AG10803 (cell line): ENCODE measurements around the gene WDR59.
A peak's percentile ranks its signal among the peaks of the same experiment; 100 is the strongest.

Source experiments
- DNase-seq: peaks from one replicate; pipeline ENCODE4 v3.0.0; 2010; ENCODE audit warnings: low read depth
- H3K4me3 ChIP-seq: 2 replicates; pipeline ENCODE4 v1.5.1; 2011; ENCODE audit warnings: mild to moderate bottlenecking, low read length, control low read depth
- TF ChIP-seq, protein P1 (sequence below): conservative IDR thresholded peaks from 2 replicates; pipeline ENCODE4 v1.5.1; 2011; ENCODE audit warnings: mild to moderate bottlenecking, low read length, control low read depth, inconsistent platforms

Gene WDR59, protein sequence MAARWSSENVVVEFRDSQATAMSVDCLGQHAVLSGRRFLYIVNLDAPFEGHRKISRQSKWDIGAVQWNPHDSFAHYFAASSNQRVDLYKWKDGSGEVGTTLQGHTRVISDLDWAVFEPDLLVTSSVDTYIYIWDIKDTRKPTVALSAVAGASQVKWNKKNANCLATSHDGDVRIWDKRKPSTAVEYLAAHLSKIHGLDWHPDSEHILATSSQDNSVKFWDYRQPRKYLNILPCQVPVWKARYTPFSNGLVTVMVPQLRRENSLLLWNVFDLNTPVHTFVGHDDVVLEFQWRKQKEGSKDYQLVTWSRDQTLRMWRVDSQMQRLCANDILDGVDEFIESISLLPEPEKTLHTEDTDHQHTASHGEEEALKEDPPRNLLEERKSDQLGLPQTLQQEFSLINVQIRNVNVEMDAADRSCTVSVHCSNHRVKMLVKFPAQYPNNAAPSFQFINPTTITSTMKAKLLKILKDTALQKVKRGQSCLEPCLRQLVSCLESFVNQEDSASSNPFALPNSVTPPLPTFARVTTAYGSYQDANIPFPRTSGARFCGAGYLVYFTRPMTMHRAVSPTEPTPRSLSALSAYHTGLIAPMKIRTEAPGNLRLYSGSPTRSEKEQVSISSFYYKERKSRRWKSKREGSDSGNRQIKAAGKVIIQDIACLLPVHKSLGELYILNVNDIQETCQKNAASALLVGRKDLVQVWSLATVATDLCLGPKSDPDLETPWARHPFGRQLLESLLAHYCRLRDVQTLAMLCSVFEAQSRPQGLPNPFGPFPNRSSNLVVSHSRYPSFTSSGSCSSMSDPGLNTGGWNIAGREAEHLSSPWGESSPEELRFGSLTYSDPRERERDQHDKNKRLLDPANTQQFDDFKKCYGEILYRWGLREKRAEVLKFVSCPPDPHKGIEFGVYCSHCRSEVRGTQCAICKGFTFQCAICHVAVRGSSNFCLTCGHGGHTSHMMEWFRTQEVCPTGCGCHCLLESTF

GRCh38 chr16:74984529-74985296, at the start of gene WDR59:
TSS of gene WDR59 (minus strand) at chr16:74985123. CDS start at chr16:74985017, 106 bp downstream.
- DNase-seq, result peak; percentile 98
- TF ChIP-seq, protein P1, sequence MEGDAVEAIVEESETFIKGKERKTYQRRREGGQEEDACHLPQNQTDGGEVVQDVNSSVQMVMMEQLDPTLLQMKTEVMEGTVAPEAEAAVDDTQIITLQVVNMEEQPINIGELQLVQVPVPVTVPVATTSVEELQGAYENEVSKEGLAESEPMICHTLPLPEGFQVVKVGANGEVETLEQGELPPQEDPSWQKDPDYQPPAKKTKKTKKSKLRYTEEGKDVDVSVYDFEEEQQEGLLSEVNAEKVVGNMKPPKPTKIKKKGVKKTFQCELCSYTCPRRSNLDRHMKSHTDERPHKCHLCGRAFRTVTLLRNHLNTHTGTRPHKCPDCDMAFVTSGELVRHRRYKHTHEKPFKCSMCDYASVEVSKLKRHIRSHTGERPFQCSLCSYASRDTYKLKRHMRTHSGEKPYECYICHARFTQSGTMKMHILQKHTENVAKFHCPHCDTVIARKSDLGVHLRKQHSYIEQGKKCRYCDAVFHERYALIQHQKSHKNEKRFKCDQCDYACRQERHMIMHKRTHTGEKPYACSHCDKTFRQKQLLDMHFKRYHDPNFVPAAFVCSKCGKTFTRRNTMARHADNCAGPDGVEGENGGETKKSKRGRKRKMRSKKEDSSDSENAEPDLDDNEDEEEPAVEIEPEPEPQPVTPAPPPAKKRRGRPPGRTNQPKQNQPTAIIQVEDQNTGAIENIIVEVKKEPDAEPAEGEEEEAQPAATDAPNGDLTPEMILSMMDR, result no peak
- peak within 1 kb of the TSS; percentile 98 for H3K4me3 ChIP-seq

DNA sequence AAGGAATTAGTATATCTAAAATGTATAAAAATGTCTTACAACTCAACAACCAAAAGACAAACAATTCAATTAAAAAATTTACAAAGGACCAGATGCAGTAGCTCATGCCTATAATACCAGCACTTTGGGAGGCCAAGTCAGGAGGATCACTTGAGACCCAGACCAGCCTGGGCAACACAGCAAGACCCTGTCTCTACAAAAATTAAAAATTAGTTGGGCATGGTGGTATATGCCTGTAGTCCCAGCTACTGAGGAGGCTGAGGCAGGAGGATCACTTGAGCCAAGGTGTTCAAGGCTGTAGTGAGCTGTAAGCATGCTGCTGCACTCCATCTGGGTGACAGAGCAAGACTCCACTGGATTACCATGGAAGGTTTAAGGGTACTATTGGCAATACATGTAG, 47.7 kb upstream of the WDR59 start:
- no peak overlapping the region for H3K4me3 ChIP-seq
- no peak for DNase-seq
- TF ChIP-seq, protein P1, result no peak

DNA sequence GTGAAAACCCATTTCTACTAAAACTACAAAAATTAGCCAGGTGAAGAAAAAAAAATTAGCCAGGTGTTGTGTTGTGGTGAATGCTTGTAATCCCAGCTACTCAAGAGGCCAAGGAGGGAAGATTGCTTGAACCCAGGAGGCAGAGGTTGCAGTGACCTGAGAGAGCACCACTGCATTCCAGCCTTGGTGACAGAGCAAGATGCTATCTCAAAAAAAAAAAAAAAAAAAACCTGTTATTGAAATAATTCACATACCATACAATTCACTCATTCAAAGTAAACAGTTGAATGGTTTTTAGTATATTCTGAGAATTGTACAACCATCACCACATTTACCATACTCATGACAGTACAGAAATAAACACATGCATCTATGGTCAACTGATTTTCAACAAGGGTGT, 44.9 kb upstream of the WDR59 start:
- TF ChIP-seq, protein P1, result no peak
- DNase-seq, result peak; percentile 67

DNA sequence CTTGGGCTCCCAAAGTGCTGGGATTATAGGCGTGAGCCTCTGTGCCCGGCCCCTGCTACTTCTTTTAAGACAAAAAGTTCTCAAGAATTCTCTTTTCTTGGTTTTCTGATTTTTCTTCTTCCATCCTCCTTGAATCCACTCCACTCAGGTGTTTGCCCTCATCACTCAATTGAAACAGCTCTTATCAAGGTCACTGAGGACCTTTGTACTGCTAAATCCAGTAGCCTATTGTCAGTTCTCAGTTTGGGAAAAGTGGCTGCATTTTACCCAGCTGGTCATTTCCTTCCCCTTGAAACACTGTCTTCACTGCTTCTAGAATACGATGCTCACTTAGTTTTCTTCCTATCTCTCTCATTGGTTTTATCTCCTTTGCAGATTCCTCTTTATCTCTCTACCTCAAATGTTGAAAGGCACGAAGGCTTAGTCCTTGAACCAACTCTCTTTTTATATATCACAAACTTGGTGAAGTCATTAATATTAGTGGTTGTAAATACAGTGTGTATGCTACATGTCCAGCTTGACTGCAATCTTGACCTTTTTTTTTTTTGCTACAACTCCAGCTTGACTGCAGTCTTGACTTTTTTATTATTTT, 43.7 kb upstream of the WDR59 start:
- no peak overlapping the region for H3K4me3 ChIP-seq
- TF ChIP-seq, protein P1, result no peak
- no peak for DNase-seq

More for the DNA sequence above, 44.9 kb upstream of the WDR59 start:
- no peak overlapping the region for H3K4me3 ChIP-seq

GRCh38 chr16:75027520-75028300, 42.8 kb upstream of the WDR59 start:
- no peak overlapping the region for H3K4me3 ChIP-seq
- DNase-seq, result no peak

More at GRCh38 chr16:75027520-75028300, 42.8 kb upstream of the WDR59 start:
- TF ChIP-seq, protein P1, result no peak
